Astrocyte (in vitro differentiated cells and primary cell): Measurements from ENCODE around the gene AUTS2. TPM values are rescaled to one million over a fixed set of nuclear protein-coding genes. Genes with fewer than 3 reads are reported as not detected.
A peak's percentile ranks its signal among the peaks of the same experiment; 100 is the strongest.

Experiments
- DNase-seq: peaks from one replicate; pipeline ENCODE4 v3.0.0-alpha.2; 2010; ENCODE audit warnings: low read depth
- FAIRE-seq: peaks from 2 replicates; lab custom pipeline; 2011; peaks lifted over from hg19 to GRCh38; lab: Jason Lieb, UNC
- H2AFZ ChIP-seq: 2 replicates; pipeline ENCODE4 v1.6.0; 2012; ENCODE audit warnings: low read depth, low read length, inconsistent platforms
- H3K27ac ChIP-seq: 2 replicates; pipeline ENCODE4 v1.5.1; 2011; ENCODE audit warnings: low read depth, low read length, inconsistent platforms
- H3K27me3 ChIP-seq: 2 replicates; pipeline ENCODE4 v1.6.0; 2011; ENCODE audit warnings: low read length, inconsistent platforms; ENCODE audit not compliant: insufficient read depth
- H3K36me3 ChIP-seq: 2 replicates; pipeline ENCODE4 v1.5.1; 2011; ENCODE audit warnings: low read length, inconsistent platforms; ENCODE audit not compliant: insufficient read depth
- H3K4me1 ChIP-seq: 2 replicates; pipeline ENCODE4 v1.5.1; 2011; ENCODE audit warnings: low read length, inconsistent platforms; ENCODE audit not compliant: insufficient read depth
- H3K4me2 ChIP-seq: 2 replicates; pipeline ENCODE4 v1.6.0; 2012; ENCODE audit warnings: low read length, inconsistent platforms
- H3K4me3 ChIP-seq: 2 replicates; pipeline ENCODE4 v1.5.1; 2011; ENCODE audit warnings: low read depth, mild to moderate bottlenecking, low read length, inconsistent platforms; ENCODE audit not compliant: insufficient read depth
- H3K79me2 ChIP-seq: 2 replicates; pipeline ENCODE4 v1.6.0; 2012; ENCODE audit warnings: mild to moderate bottlenecking, low read length, inconsistent platforms; ENCODE audit not compliant: insufficient read depth
- H3K9ac ChIP-seq: 2 replicates; pipeline ENCODE4 v1.6.0; 2012; ENCODE audit warnings: mild to moderate bottlenecking, low read length, inconsistent platforms
- H3K9me3 ChIP-seq: 2 replicates; pipeline ENCODE4 v1.5.1; 2012; ENCODE audit warnings: low read depth, mild to moderate bottlenecking, low read length, inconsistent platforms; ENCODE audit not compliant: insufficient read depth
- H4K20me1 ChIP-seq: 2 replicates; pipeline ENCODE4 v1.6.0; 2012; ENCODE audit warnings: low read length, inconsistent platforms; ENCODE audit not compliant: insufficient read depth
- H3K27ac Mint-ChIP-seq: one replicate; pipeline ENCODE4 v1.8.0; 2021; ENCODE audit warnings: mild to moderate bottlenecking, mixed read lengths; ENCODE audit not compliant: unreplicated experiment
- H3K27me3 Mint-ChIP-seq: one replicate; pipeline ENCODE4 v1.8.0; 2021; ENCODE audit warnings: low read depth, mixed read lengths; ENCODE audit not compliant: unreplicated experiment
- H3K36me3 Mint-ChIP-seq: one replicate; pipeline ENCODE4 v1.8.0; 2021; ENCODE audit warnings: low read depth, mixed read lengths; ENCODE audit not compliant: unreplicated experiment
- H3K4me1 Mint-ChIP-seq: one replicate; pipeline ENCODE4 v1.8.0; 2021; ENCODE audit warnings: low read depth, mixed read lengths; ENCODE audit not compliant: unreplicated experiment
- H3K4me3 Mint-ChIP-seq: one replicate; pipeline ENCODE4 v1.8.0; 2021; ENCODE audit warnings: mild to moderate bottlenecking, moderate library complexity, mixed read lengths; ENCODE audit not compliant: unreplicated experiment
- H3K9me3 Mint-ChIP-seq: one replicate; pipeline ENCODE4 v1.8.0; 2021; ENCODE audit warnings: mild to moderate bottlenecking, mixed read lengths; ENCODE audit not compliant: unreplicated experiment
- CTCF ChIP-seq: IDR thresholded peaks from 2 replicates; pipeline ENCODE4 v1.5.1; 2011; ENCODE audit warnings: low read depth, mild to moderate bottlenecking, inconsistent platforms, low read length, moderate library complexity; ENCODE audit not compliant: insufficient read depth
- EZH2 ChIP-seq: IDR thresholded peaks from 2 replicates; pipeline ENCODE4 v1.6.1; 2012; ENCODE audit warnings: mild to moderate bottlenecking, low read length, inconsistent platforms; ENCODE audit not compliant: insufficient read depth
- total RNA-seq: library from RNA; stranded (reverse); gene quantifications from 2 replicates; pipeline ENCODE4 v1.2.1, GENCODE V29; 2021

The AUTS2 gene
- total RNA-seq, 1 donor from 2014 or later = 73.2 TPM

GRCh38 chr7:70134029-70134770 is 535.9 kb downstream of the AUTS2 start:
- peak; percentile 16 for DNase-seq
- no peak for TF ChIP-seq EZH2
- TF ChIP-seq CTCF = no peak
- H3K4me2 ChIP-seq = no peak overlapping the region
- no peaks in the 10 kb centered on the region for H3K9me3 ChIP-seq
- H3K36me3 ChIP-seq = no peaks in the 10 kb centered on the region
- H3K9me3 Mint-ChIP-seq = no peaks in the 10 kb centered on the region
- no peak overlapping the region for H2AFZ ChIP-seq
- no peaks in the 10 kb centered on the region for H4K20me1 ChIP-seq
- H3K4me3 ChIP-seq = no peak overlapping the region
- H3K4me3 Mint-ChIP-seq = no peak overlapping the region
- H3K27ac ChIP-seq = no peak overlapping the region
- H3K79me2 ChIP-seq = no peaks in the 10 kb centered on the region
- no peaks in the 10 kb centered on the region for H3K27me3 ChIP-seq
- peak; percentile 70 for FAIRE-seq
- H3K27me3 Mint-ChIP-seq = no peaks in the 10 kb centered on the region
- no peak overlapping the region for H3K27ac Mint-ChIP-seq
- peaks cover 23% of the 10 kb centered on the region for H3K4me1 Mint-ChIP-seq
- no peak overlapping the region for H3K9ac ChIP-seq
- H3K36me3 Mint-ChIP-seq = peaks cover 2% of the 10 kb centered on the region
- H3K4me1 ChIP-seq = no peaks in the 10 kb centered on the region

- FAIRE-seq = no peak
- no peak for TF ChIP-seq CTCF
- TF ChIP-seq EZH2 = no peak
- no peaks in the 10 kb centered on the region for H3K36me3 Mint-ChIP-seq
These were observed 537.4 kb downstream of the AUTS2 start for GRCh38 chr7:70135656-70136055.

GRCh38 chr7:70137126-70137525 is 538.9 kb downstream of the AUTS2 start:
- Mint-ChIP-seq H3K36me3 (no peaks in the 10 kb centered on the region), H3K9me3 (no peaks in the 10 kb centered on the region), H3K27me3 (no peaks in the 10 kb centered on the region), H3K4me1 (peaks cover 17% of the 10 kb centered on the region), H3K27ac (no peak overlapping the region), H3K4me3 (no peak overlapping the region)
- H3K36me3 ChIP-seq = no peaks in the 10 kb centered on the region
- H2AFZ ChIP-seq = no peak overlapping the region
- H3K27me3 ChIP-seq = no peaks in the 10 kb centered on the region
- no peaks in the 10 kb centered on the region for H3K4me1 ChIP-seq
- no peak overlapping the region for H3K9ac ChIP-seq
- H3K4me3 ChIP-seq = no peak overlapping the region
- H4K20me1 ChIP-seq = no peaks in the 10 kb centered on the region
- no peak overlapping the region for H3K27ac ChIP-seq
- no peak overlapping the region for H3K4me2 ChIP-seq
- TF ChIP-seq CTCF = no peak
- no peak for TF ChIP-seq EZH2
- no peaks in the 10 kb centered on the region for H3K79me2 ChIP-seq
- FAIRE-seq (no peak), DNase-seq (no peak)
- H3K9me3 ChIP-seq = no peaks in the 10 kb centered on the region

More at GRCh38 chr7:70135656-70136055, 537.4 kb downstream of the AUTS2 start:
- no peaks in the 10 kb centered on the region for H3K9me3 Mint-ChIP-seq
- Histone ChIP-seq H2AFZ (no peak overlapping the region), H3K27ac (no peak overlapping the region), H3K79me2 (no peaks in the 10 kb centered on the region), H3K4me1 (no peaks in the 10 kb centered on the region), H3K9me3 (no peaks in the 10 kb centered on the region), H4K20me1 (no peaks in the 10 kb centered on the region), H3K4me3 (no peak overlapping the region), H3K36me3 (no peaks in the 10 kb centered on the region), H3K27me3 (no peaks in the 10 kb centered on the region), H3K9ac (no peak overlapping the region), H3K4me2 (no peak overlapping the region)
- no peak overlapping the region for H3K4me3 Mint-ChIP-seq
- no peak for DNase-seq
- H3K4me1 Mint-ChIP-seq = peaks cover 23% of the 10 kb centered on the region
- H3K27me3 Mint-ChIP-seq = no peaks in the 10 kb centered on the region
- H3K27ac Mint-ChIP-seq = no peak overlapping the region
